A549 treated with GW870086 at 1 μM for 4 hours (cell line): ENCODE data around the gene FRMPD3. TPM values are rescaled to one million over a fixed set of nuclear protein-coding genes. Genes with fewer than 3 reads are reported as not detected.

ENCODE experiments used
- total RNA-seq: library from RNA; stranded (reverse); fragments of 200-300 nt; extraction: Qiagen RNA extraction; gene quantifications from 5 replicates; pipeline ENCODE4 v1.2.3, GENCODE V29; 2022; ENCODE audit warnings: low read depth

Gene FRMPD3
- 0.07 to 0.11 TPM (median 0.10 TPM) in 5 replicates for total RNA-seq

GRCh38 chrX:107448998-107449835 is at the start of gene FRMPD3:
FRMPD3 (plus strand) TSS chrX:107449652; CDS start chrX:107526589, 76,937 bp downstream.

Other genes with a start within 250 kb of the FRMPD3 start
- gene NUP62CL, start 243.2 kb upstream of the FRMPD3 start, total RNA-seq, result 14.5 to 18.5 TPM (median 15.8 TPM) in 5 replicates
- gene DNAAF6, start 243.0 kb upstream of the FRMPD3 start, total RNA-seq, result 0.10 TPM in 1 of 5 replicates, not detected in the others
- 99.7 to 105 TPM (median 101 TPM) in 5 replicates for gene PRPS1, start 178.9 kb downstream of the FRMPD3 start, total RNA-seq